NCI-H2081 (cell line): ENCODE measurements around the gene CCL26.

Experiments used
- DNase-seq, 2 experiments: peaks; one replicate each; lab custom pipeline; 2025; lab: John Stamatoyannopoulos, UW

Gene CCL26, protein sequence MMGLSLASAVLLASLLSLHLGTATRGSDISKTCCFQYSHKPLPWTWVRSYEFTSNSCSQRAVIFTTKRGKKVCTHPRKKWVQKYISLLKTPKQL

DNA sequence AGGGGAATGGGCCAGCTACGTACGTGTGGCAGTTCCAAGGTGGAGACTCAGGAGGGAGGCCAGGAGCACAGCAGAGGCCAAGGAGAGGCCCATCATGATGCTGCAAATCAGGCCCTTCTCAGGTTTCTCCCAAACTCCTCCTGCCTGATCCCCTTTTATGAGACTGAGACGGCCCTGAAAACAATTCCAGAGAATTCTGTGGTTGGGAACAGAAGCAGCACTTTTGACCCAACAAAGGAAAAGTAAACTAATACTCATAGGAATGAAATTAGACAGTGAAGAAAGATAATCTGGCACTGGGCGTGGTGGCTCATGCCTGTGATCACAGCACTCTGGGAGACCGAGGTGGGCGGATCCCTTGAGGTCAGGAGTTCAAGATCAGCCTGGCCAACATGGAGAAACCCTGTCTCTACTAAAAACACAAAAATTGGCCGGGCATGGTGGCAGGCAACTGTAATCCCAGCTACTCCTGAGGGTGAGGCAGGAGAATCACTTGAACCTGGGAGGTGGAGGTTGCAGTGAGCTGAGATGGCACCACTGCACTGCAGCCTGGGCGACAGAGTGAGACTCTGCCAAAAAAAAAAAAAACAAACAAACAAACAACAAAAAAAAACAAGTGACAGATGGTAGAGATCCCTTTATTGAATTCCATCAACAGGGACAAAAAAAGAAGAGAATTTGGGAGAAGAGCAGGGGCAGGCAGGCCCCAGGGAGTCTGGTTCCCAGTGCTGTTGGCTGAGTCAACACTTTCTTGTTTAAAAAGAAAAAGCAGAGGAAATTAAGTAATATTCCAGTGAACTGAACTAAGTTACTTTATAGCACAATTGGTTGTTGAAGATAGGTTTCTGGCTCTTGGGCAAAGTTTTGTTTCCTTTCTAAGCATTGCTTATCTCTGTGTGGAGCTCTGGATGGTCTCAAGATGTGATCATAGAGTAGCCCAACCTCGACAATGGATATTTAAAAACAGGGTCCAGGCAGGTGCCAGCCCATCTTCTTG lies at the start of gene CCL26:
Gene CCL26 (minus strand): TSS at position 131 of the 997 bp plus-strand sequence. CDS start 35 bp downstream, at position 96.
- DNase-seq, result no peak

DNA sequence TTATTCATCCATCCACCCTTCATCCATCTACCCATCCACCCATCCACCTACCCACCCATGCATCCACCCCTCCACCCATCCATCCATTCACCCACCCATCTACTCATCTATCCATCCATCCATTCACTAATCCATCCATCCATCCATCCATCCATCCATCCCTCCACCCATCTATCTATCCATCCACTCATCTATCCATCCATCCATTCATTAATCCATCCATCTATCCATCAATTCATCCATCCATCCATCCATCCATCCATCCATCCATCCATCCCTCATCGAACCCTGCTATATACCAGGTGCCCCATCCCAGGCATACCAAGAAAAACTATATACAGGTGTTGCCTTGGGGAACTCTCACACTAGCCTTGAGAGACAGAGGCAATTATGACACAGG lies 48.7 kb upstream of the CCL26 start:
- DNase-seq, result no peak

DNA sequence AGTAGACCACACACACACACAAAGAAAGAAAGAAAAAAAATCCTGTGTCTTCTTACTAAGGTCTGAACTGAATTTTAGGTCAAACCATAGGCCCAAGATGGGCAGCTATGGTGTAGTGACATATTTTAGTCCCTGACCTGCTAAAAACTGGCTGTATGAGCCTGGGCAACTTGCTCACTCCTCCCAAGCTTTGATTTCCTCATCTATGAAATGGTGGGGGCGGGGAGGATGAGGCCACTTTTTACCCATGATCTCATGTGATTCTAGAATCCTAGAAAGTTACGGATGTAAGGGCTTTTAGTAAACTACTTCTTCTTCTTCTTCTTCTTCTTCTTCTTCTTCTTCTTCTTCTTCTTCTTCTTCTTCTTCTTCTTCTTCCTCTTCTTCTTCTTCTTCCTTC lies 47.7 kb upstream of the CCL26 start:
- no peak for DNase-seq

DNA sequence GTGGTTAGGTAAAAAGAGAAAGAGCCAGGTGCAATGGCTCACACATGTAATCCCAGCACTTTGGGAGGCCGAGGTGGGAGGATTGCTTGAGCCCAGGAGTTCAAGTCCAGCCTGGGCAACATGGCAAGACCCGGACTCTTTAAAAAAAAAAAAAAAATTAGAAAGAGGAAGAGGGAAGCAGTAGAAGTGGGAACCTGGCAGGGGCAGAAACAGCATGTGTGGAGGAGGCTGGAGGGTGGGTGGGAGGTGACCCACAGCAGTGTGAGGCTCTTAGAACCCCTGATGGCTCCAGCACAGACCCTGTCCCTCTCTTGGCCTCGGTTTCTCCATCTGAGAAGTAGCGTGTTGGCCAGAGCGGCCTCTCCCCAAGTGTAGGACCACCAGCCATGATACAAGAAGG lies 46.5 kb upstream of the CCL26 start:
- no peak for DNase-seq

DNA sequence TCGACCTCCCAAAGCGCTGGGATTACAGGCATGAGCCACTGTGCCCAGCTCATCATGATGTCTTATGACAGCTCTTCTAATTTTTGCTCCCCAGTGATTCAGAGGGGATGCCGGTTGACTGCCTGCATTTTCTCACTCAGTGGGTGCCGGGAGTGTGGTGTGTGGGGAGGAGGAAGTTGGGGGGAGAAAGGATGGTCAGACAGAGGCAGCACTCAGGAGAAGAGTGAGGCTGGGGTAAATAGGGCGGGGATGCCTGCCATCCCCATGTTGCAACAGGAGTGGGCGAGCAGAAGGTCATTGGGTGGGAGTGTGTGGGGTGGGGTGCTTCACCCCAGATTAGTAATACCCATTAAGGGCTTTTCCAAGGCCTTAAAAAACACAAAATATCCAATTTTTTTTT lies 45.1 kb upstream of the CCL26 start:
- no peak for DNase-seq

DNA sequence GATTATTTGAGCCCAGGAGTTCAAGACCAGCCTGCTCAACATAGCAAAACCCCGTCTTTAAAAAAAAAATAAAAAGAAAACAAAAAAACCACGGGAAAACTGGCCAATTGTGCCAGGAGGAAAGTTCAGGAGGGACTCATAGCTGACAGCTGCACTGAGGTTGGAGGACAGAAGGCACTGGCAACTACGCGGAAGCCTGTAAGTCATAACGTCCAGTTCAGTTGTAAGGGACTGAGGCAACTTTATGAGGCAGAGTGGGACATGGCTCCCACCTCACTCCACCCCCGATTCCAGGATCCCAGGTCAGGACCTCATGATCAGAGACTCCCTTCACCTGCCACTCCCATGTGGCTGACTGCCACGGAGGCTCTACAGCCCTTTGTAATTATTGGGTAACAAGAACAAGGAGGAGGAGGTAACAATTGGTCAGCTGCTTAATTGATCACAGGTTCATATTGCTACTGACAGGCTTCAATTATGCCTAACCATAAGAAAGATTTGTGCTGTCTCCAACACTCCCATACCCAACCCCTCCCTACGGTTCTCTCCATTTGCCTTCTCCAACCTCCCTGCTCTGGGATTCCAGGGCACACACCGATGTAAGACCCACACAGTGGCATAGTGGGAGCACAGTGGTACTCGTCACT lies 43.5 kb upstream of the CCL26 start:
- DNase-seq, result peak in 1 of 2 experiments; percentile 42

DNA sequence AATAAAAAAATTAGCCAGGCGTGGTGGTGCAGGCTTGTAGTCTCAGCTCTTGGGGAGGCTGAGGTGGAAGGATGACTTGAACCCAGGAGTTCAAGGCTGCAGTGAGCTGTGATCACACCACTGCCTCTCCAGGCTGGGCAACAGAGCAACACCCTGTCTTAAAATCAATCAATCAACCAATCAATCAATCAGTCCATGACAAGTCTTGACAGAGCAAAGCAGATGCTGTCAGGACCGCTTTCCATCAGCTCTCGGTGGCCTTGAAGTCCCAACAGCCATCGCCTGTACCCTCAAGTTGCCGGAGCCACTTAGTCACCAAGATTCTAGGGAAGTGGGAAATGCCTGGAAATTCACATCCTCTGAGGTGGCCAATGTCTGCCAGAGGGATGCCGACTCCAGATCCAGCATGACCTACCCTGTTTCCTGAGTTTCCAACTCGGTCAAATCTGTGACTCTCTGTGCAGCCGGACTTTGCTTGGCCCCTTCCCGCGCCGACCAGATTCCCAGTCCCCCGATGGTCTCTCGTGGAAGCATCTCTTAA lies 42.5 kb upstream of the CCL26 start:
- no peak for DNase-seq

DNA sequence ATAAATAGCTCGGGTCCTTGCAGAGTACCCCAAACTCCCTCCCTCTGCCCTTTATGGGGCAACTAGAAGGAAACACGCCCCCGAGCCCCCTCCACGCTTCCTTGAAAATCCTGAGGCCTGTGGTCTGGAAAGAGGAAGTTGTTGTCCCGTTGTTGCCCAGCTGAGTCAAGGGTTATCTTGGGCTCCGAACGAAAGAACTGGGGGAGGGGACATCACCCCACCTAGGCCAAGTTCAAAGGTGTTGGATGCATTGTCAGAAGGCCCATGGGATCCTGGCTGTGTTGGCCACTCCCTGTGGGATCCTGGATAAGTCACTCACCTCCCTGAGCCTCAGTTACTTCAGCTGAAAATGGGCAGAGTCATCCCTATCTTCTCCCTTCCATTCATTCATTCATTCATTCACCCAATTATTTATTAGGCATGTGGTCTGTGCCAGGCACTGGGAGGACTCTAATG lies 41.8 kb upstream of the CCL26 start, which contains the start of gene CCL24:
Gene CCL24 (minus strand): TSS at position 26 of the 456 bp plus-strand sequence. CDS start 91 bp downstream, outside the sequence.
- DNase-seq, result no peak

DNA sequence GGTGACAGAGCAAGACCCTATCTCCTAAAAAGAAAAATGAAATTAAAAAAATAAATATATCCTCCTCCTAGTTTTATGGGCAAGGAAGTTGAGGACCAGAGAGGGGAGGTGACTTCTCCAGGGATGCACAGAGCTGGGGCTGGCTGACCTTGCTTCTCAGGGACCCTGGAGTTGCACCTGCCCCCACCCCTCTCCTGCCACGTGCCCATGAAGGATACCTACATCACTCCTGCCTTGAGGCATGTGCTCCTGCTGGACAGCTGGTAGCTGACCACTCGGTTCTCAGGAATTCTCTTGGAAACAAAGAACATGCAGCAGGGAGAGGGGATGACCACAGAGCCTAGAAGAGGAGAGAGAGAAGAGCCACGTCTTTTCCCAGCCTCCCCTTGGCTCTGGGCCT lies 41.1 kb upstream of the CCL26 start:
- no peak for DNase-seq

DNA sequence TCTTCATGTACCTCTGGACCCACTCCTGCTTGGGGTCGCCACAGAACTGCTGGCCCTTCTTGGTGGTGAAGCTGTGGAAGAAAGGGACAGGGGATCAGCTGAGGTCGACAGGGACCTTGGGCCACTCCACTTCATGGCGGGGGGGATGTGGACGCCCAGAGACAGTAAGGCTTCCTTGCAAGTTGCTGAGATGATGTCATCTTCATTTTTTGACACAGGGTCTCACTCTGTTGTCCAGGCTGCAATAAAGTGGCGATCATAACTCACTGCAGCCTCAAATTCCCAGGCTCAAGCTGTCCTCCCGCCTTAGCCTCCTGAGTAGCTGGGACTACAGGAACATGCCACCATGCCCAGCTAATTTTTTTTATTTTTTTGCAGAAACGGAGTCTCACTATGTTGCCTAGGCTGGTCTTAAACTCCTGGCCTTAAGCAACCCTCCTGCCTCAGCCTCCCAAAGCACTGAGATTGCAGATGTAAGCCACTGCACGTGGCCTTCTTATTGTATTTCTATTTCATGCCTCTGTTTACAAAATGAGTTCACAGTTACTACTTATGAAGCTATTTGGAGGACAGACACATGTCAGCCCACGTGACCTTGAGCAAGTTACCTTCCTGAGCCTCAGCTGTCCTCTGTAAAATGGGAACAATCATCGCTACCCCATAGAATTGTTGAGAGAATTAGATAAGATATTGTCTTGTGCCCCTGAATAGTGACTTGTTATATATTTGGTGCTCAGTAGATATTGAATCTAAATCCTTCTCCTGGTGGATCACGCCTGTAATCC lies 40.1 kb upstream of the CCL26 start:
- no peak for DNase-seq

DNA sequence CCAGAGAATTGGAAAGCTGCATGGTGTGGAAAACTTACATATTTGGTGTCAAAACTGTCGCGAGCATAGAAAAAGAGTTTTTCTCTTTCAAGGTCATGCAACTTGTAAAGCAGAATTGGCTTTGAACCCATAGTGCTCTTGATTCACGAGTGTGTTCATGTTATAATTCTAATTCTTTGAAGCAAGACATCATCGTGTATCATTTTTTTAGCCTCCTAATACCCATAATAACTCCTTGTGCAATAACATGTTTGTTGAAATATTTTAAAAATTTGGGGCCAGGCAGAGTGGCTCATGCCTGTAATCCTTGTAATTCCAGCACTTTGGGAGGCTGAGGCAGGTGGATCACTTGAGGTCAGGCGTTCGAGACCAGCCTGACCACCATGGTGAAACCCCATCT lies 37.4 kb upstream of the CCL26 start:
- DNase-seq, result no peak

DNA sequence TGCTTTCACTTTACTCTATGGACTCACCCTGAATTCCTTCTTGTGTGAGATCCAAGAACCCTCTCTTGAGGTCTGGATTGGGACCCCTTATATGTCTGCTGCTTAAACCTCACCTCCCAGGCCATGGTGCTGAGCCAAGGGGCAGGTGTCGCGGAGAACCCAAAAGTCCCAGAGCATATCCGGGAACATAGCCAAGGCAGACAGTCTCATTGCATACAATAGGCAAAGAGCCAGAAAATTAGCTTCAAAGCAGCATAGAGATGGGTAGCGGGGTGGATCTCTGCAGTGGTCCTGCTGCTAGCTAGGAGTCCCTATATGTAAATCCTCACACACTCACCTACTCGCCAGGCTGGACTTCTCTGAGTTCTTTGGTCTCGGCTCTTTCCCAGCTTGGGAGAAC lies 36.1 kb upstream of the CCL26 start:
- peak; percentile 57 to 80 for DNase-seq

DNA sequence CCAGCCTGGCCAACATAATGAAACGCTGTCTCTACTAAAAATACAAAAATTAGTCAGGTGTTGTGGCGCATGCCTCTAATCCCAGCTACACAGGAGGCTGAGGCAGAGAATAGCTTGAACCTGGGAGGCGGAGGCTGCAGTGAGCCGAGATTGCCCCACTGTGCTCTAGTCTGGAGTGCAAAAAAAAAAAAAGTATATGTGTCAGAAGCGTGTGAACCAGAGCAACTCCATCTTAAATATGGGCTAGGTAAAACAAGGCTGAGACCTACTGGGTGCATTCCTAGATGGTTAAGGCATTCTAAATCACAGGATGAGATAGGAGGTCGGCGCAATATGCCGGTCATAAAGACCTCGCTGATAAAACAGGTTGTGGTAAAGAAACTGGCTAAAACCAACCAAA lies 35.4 kb upstream of the CCL26 start:
- DNase-seq, result no peak

DNA sequence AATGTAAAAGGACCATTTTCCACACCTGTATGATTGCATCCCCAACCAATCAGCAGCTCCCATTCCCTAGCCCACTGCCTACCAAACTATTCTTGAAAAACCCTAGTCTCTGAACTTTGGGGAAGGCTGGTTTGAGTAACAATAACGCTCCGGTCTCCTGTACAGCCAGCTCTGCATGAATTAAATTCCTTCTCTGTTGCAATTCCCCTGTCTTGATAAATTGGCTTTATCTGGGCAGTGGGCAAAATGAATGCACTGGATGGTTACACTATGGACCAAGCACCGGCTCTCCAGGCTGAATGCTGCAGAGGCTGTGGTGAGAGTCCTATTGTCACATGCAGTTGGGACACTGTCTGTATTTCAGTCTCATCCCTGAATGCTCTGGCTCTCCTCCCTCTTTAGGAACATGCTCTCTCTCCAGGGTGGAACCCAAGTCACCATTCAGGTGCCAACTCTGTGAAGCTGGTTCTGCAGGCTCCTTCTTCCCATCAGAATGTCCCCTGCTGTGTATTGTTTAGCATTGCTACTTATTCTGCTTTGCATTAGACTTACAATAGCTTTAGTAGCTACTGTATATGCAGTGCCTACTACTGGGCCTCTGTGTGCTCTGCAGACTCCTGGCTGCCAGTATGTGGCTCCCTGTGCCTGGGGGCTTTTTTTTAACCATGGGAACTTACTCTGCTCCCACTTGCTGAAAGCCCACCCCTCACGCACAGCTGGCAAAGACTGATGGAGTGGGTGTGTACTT lies 34.7 kb upstream of the CCL26 start:
- DNase-seq, result no peak

DNA sequence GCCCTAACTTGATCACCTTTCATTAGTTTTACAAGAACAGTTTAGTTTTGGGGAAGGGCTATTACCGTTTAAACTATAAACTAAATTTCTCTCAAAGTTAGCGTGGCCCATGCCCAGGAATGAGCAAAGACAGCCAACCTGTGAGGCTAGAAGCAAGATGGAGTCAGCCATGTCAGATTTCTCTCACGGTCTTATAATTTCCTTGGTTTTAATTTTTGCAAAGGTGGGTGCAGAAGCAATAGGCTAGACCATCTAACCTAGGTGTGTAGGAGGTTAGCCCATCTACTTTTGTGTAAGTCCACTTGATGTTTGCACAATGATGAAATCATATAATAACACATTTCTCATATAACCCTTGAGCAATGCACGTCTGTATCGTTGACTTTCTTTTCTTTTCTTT lies 32.7 kb upstream of the CCL26 start:
- DNase-seq, result no peak

DNA sequence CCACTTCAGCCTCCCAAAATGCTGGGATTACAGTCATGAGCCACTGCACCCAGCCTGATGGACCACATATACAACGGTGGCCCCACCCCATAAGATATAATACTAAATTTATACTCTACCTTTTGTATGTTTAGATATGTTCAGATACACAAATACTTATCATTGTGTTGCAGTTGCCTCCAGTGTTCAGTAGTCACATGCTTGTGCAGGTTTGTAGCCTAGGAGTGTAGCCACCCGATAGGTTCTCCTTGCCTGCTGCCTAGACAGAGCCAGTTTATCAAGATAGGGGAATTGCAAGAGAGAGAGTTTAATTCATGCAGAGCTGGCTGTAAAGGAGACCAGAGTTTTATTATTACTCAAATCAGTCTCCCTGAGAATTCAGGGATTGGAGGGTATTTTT lies 32.0 kb upstream of the CCL26 start:
- DNase-seq, result no peak

DNA sequence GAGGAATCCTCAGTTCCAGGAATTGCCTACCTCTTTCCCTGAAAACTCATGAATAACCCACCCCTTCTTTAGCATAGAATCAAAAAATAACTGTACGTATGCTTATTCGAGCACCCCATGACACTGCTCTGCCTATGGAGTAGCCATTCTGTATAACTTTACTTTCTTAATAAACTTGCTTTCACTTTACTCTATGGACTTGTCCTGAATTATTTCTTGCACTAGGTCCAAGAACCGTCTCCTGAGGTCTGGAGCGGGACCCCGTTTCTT lies 30.5 kb upstream of the CCL26 start:
- no peak for DNase-seq

DNA sequence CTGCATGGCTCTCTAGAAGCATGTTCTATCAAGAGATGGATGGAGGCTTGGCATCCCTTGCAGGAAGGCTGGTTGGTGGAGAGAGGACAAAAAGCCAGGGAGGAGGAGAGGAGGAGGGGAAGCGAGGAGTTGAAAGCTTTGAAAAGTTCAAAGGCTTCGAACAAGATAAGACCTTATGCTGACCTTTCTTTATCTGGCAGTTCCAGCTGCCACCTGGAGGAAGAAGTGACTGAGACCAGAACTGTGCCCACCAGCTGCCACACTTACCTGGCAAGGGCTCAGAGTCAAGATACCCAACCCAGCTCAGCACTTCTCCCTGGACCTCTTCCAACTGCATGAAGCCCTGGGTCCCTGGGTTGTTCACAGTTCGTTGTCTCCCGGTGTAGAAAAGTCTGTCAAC lies 26.8 kb upstream of the CCL26 start:
- DNase-seq, result no peak

DNA sequence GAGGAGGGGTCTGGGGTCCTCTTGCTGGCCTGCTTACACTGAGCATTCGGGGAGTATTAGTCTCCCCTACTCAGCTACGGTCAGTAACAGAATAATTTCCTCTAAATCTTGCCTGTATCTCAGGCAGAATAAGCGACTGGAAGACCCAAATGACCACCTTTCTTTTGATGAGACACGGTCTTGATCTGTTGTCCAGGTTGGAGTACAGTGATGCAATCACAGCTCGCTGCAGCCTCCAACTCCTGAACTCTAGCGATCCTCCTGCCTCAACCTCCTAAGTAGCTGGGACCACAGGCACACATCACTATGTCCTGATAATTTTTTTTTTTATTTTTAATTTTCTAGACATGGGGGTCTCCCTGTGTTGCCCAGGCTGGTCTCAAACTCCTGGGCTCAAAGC lies 24.4 kb upstream of the CCL26 start:
- no peak for DNase-seq

DNA sequence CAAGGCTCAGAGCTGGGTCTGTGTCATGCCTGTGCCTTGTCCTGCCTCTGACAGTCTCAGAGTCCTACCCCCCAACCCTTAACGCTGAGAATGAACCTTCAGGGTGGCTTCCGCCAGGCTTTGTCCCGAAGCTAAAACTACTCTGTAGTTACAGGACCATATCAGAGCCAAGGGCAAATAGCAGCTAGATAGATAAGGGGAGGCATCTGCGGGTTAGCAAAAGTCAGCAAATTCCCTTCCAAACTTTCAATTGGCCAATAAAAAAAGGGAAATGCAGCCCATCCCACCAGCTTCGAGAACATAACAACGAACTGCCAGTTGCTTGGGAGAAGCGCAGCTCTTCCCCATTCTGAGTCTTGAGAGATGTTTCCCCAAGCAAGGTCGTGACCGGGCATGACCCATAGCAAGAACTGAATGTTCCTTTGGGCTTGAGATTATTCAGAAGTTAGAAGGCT lies 23.8 kb upstream of the CCL26 start:
- DNase-seq, result no peak

DNA sequence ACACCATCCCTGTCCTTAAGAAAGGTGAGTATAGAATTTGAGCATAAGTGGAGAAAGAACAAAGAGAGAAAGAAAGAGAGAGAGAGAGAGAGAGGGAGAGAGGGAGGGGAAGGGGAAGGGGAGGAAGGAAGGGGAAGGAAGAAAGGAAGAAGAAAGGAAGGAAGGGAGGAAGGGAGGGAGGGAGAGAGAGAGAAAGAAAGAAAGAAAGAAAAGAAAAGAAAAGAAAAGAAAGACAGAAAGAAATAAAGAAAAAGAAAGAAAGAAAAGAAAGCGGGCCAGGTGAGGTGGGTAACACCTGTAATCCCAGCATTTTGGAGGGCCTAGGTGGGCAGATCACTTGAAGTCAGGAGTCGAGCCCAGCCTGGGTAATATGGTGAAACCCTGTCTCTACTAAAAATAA lies 21.7 kb upstream of the CCL26 start:
- DNase-seq, result no peak
